Embryonic facial prominence (tissue), 1 donor: ENCODE measurements around the gene CD72.
"Not testable (repeated sequence)": the region's sequence is repeated elsewhere in the genome, so short reads cannot be mapped to it uniquely, and the experiment has no call there.

Experiments used
- DNase-seq: peaks from one replicate; pipeline ENCODE4 v3.0.0-alpha.2; 2016; ENCODE audit errors: extremely low spot score

Gene CD72

GRCh38 chr9:35593581-35593980 is 24.6 kb downstream of the CD72 start:
- DNase-seq, result no peak

- DNase-seq, result not testable (repeated sequence)
Measured at GRCh38 chr9:35588506-35588905, 29.7 kb downstream of the CD72 start.

GRCh38 chr9:35584681-35585080 is 33.5 kb downstream of the CD72 start:
- DNase-seq, result not testable (repeated sequence)

- DNase-seq, result not testable (repeated sequence)
Measured at GRCh38 chr9:35583521-35583920, 34.7 kb downstream of the CD72 start.

GRCh38 chr9:35579659-35580227 is 38.5 kb downstream of the CD72 start:
- DNase-seq, result not testable (repeated sequence)

- no peak for DNase-seq
Measured at GRCh38 chr9:35579130-35579529, 39.1 kb downstream of the CD72 start.

- no peak for DNase-seq
Measured at GRCh38 chr9:35577486-35577885, 40.7 kb downstream of the CD72 start.

- DNase-seq, result no peak
Measured at GRCh38 chr9:35575478-35575877, 42.7 kb downstream of the CD72 start.

GRCh38 chr9:35574578-35575122 is 43.6 kb downstream of the CD72 start:
- DNase-seq, result no peak

- no peak for DNase-seq
Measured at GRCh38 chr9:35570709-35571504, 47.3 kb downstream of the CD72 start.

GRCh38 chr9:35569206-35569605 is 49.0 kb downstream of the CD72 start:
- DNase-seq, result no peak

- no peak for DNase-seq
Measured at GRCh38 chr9:35568196-35568595, 50.0 kb downstream of the CD72 start.

- DNase-seq, result no peak
Measured at GRCh38 chr9:35566417-35566816, 51.8 kb downstream of the CD72 start.

- no peak for DNase-seq
Measured at GRCh38 chr9:35564658-35565061, 53.6 kb downstream of the CD72 start.

- no peak for DNase-seq
Measured at GRCh38 chr9:35563791-35564197, 54.4 kb downstream of the CD72 start.

GRCh38 chr9:35562895-35563780 is 55.1 kb downstream of the CD72 start:
- DNase-seq, result no peak

GRCh38 chr9:35561468-35562261 is 56.5 kb downstream of the CD72 start:
- no peak for DNase-seq

- DNase-seq, result no peak
Measured at GRCh38 chr9:35560625-35561337, 57.4 kb downstream of the CD72 start.
